GM19324 (cell line): ENCODE data around the gene REL.
"Not testable (repeated sequence)": the region's sequence is repeated elsewhere in the genome, so short reads cannot be mapped to it uniquely, and the experiment has no call there.

ENCODE experiments used
- ATAC-seq: cut with Tn5 transposase; IDR thresholded peaks from one replicate; pipeline ENCODE4 v1.9.1; 2021; ENCODE audit warnings: mild to moderate bottlenecking, moderate library complexity; ENCODE audit not compliant: unreplicated experiment, low FRiP score

Gene REL

DNA sequence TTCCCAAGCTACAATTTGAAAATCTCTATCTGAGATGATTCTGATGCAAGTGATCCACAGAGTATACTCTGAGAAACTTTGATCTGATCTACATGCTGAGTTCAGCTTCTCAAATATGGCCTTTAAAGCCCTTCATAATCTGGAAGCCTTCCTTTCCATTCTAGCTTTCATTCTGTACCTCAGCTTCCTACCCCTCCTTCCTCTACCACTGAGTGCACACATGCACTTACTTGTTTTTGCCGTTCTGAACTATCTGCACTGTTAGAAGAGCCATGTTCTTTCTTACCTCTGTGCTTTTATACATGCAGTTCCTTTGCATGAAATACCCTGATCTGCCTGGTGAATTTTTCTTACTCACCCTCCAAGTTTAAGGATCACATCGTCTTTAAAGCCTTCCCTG lies 25.0 kb downstream of the REL start:
- ATAC-seq: no peak

DNA sequence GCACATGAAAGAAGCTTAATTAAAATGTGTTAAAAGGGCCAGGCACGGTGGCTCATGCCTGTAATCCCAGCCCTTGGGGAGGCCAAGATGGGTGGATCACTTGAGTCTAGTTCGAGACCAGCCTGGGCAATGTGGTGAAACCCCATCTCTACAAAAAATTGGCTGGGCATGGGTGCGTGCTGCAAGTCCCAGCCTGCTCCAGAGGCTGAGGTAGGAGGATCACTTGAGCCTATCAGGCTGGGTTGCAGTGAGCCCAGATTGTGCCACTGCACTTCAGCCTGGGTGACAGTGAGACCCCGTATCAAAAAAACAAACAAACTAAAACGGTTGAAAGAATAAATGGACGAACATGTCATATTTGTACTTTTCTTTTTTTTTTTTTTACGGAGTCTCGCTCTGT lies 26.0 kb downstream of the REL start:
- ATAC-seq: no peak

DNA sequence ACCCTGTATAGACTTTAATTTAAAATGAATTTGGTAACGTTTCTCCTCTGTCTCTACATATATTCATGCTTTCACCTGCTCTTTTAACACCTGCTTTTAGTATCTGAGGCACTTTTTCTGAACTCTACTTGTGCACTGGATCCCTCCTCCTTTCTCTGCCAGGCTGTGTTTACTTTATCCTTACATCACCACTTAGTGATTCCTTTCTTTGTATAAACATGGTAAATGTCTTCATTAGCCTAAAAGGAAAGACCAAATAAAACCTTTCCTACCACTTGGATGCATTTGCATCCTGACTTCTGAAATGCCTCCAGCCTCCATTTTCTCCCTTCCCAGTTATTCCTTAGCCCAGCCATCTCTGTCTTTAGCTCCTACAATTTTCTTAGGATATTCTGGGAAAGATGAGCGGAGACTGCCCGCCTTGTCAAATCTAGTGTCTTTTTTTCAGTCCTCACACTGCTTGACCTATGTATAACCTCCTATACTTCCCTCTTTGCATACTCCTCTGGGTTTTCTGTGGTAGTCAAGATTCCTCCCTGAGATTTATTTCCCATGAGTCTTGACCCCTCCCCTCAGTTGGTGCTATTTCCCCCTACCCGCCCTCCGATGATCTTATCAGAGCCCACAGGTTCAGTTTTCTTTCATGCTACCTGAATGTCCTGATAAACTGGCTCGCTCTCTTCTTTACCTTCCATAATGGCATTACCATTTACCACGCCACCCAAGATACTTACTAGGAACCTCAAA lies 44.8 kb downstream of the REL start:
- ATAC-seq: no peak

DNA sequence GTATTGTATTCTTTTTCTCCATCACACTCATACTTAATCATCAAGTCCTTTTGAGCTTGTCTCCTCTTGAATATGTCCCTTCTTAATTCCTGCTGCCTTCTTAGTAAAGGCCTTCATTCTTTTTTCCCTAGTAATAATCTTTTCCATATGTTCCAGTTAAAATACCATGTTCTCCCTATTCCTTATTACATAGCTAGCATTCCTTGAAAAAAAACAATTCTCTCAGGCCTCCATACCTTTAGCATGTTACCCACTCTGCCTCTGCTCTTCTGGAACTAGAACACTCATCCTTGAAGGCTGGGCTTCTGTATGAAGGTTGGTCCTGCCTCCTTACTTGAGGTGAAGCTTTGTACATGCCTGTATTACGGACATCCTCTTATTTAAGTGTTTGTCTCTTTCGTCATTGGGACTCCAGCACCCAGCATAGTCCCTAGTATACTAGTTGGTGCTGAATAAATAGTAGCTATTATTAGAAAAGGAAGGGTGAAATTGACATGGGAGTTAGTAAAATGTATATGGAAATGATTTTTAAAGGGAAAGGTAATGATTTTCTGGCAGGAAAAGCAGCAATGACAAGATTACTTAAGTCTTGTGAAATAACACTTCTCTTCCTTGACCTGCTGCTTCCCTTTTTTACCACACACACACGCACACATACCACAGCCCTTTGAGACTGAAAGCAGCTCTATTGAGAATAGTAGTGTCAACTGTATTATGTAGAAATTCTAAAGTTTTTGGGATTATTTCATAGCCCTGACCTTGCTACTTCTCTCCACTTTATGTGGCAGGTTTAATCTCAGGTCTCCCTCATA lies 45.6 kb downstream of the REL start:
- no peak for ATAC-seq

GRCh38 chr2:60932061-60932460 lies 50.7 kb downstream of the REL start:
- ATAC-seq: not testable (repeated sequence)

DNA sequence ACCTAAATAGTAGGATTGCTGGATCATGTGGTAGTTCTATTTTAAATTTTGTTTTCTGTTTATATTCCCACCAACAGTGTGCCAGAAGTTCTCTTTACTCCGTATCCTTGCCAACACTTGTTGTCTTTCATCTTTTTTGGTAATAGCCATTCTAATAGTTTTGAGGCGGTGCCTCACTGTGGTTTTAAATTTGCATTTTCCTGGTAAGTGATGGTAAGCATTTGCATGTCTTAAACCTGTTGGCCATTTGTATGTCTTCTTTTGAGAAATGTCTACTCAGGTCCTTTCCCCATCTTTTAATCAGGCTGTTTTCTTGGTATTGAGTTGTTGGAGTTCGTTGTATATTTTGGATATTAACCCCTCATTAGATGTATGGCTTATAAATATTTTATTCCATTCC lies 51.6 kb downstream of the REL start:
- no peak for ATAC-seq

GRCh38 chr2:60934165-60934722 lies 52.9 kb downstream of the REL start:
- ATAC-seq: no peak

GRCh38 chr2:60936757-60937156 lies 55.4 kb downstream of the REL start:
- ATAC-seq: no peak

DNA sequence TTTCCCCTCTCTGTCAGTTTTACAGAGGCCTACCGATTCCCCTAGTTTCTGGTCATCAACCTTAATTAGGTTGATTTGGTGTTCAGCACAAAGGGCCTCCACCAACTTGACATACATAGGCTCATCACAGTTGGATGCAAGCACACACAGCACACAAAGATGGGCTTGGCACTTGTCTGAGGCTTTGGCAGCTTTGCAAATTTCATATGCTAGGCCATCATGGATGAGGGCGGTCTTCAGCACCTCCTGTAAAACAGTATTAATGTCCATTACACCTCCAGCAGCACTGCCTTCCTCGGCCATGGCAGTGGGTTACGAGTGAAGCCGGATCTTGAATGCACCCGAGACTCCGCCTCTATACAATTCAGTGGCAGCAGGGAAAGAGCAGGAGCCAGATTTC lies 56.9 kb downstream of the REL start:
- no peak for ATAC-seq

GRCh38 chr2:60939622-60940021 lies 58.2 kb downstream of the REL start:
- ATAC-seq: no peak

GRCh38 chr2:60945341-60945740 lies 64.0 kb downstream of the REL start:
- no peak for ATAC-seq

DNA sequence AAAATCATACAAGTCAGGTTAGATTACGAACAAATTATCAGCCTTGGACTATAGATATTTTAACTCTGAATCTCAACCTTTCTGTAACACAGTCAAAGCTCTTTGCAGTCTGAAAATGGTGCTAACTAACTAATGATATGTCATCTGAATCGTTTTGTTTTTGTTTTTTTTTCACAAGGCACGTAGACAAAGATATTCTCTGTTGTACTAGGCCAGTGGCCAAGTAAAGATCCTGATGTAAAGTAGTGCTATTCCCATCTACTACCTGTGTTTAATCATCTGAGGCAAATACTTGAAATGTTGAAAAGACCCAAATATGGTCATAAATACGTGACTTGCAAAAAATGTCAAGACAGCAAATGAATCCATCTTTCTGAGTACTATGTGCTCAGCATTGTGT lies 65.7 kb downstream of the REL start:
- no peak for ATAC-seq

- no peak for ATAC-seq
Observed at GRCh38 chr2:60948161-60948560, 66.8 kb downstream of the REL start.

GRCh38 chr2:60948926-60949579 lies 67.7 kb downstream of the REL start:
- ATAC-seq: no peak

DNA sequence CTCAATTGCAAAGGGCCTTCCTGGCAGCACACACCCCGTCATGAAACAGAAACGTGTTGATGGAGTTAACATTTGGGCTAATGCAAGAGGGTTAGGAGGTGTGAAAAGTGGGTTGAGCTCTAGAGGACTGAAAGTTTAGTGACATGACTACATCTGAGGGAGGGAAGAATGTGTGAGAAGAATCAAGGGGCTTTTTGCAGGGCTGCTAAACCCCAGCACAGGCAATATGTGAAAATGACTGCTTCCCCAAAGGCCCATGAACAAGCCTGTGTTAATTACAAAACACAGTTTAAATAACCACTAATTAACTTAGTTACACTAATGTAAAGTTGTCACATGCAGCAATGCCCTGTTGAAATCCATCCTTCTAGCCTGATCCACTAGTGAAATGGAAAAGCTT lies 72.8 kb downstream of the REL start:
- ATAC-seq: no peak

DNA sequence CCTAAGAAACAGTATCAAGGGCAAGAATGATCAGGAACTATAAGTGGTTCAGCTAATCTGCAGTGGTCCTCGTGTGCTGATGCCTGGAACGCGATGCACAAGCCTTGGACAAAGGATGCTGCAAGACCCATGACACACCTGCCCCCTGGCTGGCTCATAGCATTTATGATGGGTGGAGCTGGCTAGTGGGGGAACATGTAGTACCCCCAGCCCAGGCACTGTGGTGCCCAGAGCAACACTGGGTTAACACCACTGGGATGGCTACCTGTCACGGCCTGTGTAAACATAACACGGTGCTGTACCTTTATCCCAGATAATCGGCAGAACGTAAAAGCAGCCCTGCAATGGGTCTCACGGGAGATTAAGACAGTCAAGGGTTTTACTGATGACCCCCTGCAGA lies 75.8 kb downstream of the REL start:
- no peak for ATAC-seq

DNA sequence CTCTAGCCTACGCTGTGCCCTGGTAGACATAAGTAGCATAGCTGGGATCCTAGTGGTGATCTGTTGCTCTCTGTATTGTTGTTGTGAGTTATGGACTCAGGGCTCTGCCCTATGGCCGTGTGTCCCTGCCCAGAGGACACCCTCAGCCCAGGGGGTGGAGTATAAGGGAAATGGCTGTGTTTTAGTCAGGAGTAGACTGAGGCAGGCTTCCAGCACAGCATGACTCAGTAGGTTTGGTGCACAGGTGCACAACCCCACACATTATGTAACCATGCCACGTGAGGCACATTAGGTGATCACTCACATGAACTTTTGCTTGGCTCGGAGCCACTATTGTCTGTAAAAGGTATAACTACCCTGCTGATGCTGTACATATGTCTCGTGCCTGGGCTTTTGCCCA lies 76.3 kb downstream of the REL start:
- no peak for ATAC-seq

- ATAC-seq: no peak
Observed at GRCh38 chr2:60958361-60958760, 77.0 kb downstream of the REL start.

- ATAC-seq: no peak
Observed at GRCh38 chr2:60958800-60959199, 77.4 kb downstream of the REL start.

DNA sequence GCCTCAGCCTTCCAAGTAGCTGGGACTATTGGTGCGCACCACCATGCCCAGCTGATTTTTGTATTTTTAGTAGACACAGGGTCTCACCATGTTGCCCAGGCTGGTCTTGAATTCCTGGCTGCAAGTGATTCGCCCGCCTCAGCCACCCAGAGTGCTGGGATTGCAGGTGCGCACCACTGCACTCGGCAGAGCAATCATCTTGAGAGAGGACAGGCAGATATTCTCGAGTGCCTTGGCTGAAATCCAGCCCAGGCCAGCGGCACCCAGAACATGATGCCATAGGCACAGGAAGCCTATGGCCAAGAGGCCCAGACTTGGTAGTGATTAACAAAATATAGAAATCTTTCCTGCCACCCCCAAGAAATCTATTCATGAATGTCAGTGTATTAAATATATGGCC lies 78.1 kb downstream of the REL start:
- ATAC-seq: no peak

DNA sequence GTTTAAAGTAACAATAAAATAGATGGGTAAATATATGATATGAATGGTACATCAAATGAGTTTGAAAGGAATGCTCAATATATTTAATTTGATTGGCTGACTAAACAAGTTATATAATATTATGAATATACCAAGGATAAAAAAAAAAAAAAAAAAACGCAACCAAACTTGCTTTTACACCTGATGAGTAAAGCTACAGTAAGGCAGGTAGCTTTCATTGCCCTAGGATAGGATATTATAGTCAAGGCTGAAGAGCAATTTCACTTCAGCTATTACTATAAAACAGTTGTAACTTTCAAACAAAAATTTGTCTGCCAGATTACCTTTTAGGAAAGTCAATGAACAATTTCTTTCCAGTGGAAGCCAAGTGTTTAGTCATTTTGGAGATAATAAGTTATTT lies 79.3 kb downstream of the REL start:
- ATAC-seq: no peak
